Measurements from ENCODE around the gene SMCO1. TPM values are rescaled to one million over a fixed set of nuclear protein-coding genes. Genes with fewer than 3 reads are reported as not detected.
A peak's percentile ranks its signal among the peaks of the same experiment; 100 is the strongest.
"Not testable (repeated sequence)": the region's sequence is repeated elsewhere in the genome, so short reads cannot be mapped to it uniquely, and the experiment has no call there.

The SMCO1 gene
- total RNA-seq, 3 donors from 2014 or later = not detected

GRCh38 chr3:196493292-196493691, 21.9 kb downstream of the SMCO1 start:
- Mint-ChIP-seq H3K4me1 (ENCODE audit: low read depth) (peaks cover 46% of the 10 kb centered on the region), H3K36me3 (ENCODE audit: insufficient read depth) (peaks cover 21% of the 10 kb centered on the region), H3K9me3 (no peaks in the 10 kb centered on the region)

DNA sequence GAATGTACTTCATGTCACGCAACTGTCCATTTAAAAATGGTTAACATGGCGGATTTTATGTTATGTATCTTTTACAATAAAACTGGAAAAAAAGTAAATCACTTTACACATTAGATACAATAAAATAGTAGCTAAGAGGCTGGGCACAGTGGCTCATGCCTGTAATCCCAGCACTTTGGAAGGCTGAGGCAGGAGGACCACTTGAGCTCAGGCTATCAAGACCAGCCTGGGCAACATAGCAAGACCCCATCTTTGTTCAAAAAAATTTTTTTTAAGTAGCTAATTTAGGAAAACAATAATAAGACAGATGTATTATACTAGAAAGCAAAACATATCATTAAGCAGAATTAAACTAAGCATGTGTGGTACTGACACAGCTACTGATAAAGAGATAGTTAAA, 23.1 kb downstream of the SMCO1 start:
- Mint-ChIP-seq H3K36me3 (ENCODE audit: insufficient read depth) (peaks cover 22% of the 10 kb centered on the region), H3K27me3 (ENCODE audit: low read depth) (no peaks in the 10 kb centered on the region), H3K4me3 (no peak overlapping the region), H3K4me1 (ENCODE audit: low read depth) (peaks cover 38% of the 10 kb centered on the region), H3K9me3 (no peaks in the 10 kb centered on the region)
- DNase-seq (no peak), ATAC-seq (no peak)

More at GRCh38 chr3:196493292-196493691, 21.9 kb downstream of the SMCO1 start:
- no peak for DNase-seq
- no peak overlapping the region for H3K4me3 Mint-ChIP-seq
- no peak for ATAC-seq
- H3K27me3 Mint-ChIP-seq (ENCODE audit: low read depth) = no peaks in the 10 kb centered on the region

DNA sequence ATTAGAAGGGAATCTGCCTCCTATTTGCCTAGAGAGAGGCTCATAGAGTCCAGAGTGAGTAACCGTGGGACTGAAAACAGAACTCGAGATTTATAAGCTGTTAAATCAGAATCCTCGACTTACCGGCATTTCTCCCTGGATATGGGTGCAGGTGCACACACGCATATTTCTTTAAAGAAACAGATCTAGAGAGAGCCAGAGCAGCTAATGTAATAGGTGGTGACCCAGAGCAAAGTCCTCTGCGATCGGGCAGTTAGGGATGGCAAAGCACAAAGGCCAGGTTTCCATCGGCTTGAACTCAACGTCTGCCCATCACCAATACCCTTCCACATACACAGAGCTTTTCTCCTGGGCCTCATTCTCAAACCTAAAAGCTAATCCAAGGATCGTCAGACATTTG, 25.4 kb downstream of the SMCO1 start:
- ATAC-seq = no peak
- DNase-seq = no peak
- no peaks in the 10 kb centered on the region for H3K9me3 Mint-ChIP-seq
- H3K27me3 Mint-ChIP-seq (ENCODE audit: low read depth) = no peaks in the 10 kb centered on the region
- H3K4me1 Mint-ChIP-seq (ENCODE audit: low read depth) = peaks cover 27% of the 10 kb centered on the region
- H3K36me3 Mint-ChIP-seq (ENCODE audit: insufficient read depth) = peaks cover 20% of the 10 kb centered on the region
- no peak overlapping the region for H3K4me3 Mint-ChIP-seq

DNA sequence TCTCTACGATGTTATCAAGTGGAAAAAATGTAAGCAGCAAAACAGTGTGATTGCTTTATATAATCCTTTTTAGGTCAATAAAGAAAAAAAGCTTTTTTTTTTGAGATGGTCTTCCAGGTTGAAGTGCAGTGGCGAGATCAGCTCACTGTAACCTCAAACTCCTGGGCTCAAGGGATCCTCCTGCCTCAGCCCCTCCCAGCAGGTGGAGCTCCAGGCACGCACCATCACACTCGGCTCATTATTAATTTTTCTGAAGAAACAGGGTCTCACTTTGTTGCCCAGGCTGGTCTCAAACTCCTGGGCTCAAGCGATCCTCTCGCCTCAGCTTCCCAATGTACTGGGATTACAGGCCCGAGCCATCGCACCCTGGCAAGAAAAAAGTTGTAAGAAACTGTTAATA, 28.9 kb downstream of the SMCO1 start:
- peak; percentile 35 for DNase-seq
- ATAC-seq = no peak
- Mint-ChIP-seq H3K4me1 (ENCODE audit: low read depth) (peaks cover 13% of the 10 kb centered on the region), H3K27me3 (ENCODE audit: low read depth) (no peaks in the 10 kb centered on the region), H3K4me3 (no peak overlapping the region), H3K9me3 (no peaks in the 10 kb centered on the region), H3K36me3 (ENCODE audit: insufficient read depth) (peaks cover 21% of the 10 kb centered on the region)

DNA sequence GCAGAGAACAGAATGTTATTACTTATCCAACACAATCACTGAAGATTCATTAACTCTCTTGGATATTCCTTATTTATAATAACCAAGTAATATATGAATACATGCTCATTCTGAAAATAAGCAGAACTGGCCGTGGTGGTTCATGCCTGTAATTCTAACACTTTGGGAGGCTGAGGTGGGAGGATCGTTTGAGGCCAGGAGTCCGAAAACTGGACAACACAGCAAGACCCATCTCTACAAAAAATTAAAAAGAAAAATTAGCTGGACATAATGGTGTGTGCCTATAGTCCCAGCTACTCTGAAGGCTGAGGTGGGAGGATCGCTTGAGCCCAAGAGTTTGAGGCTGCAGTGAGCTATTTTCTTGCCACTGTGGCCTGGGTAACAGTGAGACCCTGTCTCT, 37.5 kb downstream of the SMCO1 start:
- no peak overlapping the region for H3K4me3 Mint-ChIP-seq
- peaks cover 24% of the 10 kb centered on the region for H3K36me3 Mint-ChIP-seq (ENCODE audit: insufficient read depth)
- H3K4me1 Mint-ChIP-seq (ENCODE audit: low read depth) = no peaks in the 10 kb centered on the region
- DNase-seq (no peak), ATAC-seq (no peak)
- no peaks in the 10 kb centered on the region for H3K9me3 Mint-ChIP-seq
- H3K27me3 Mint-ChIP-seq (ENCODE audit: low read depth) = no peaks in the 10 kb centered on the region

GRCh38 chr3:196472286-196472685, 42.9 kb downstream of the SMCO1 start:
- no peak for ATAC-seq
- no peak for DNase-seq

GRCh38 chr3:196471551-196471950, 43.6 kb downstream of the SMCO1 start:
- no peak overlapping the region for H3K4me3 Mint-ChIP-seq
- no peak for DNase-seq
- H3K27me3 Mint-ChIP-seq (ENCODE audit: low read depth) = no peaks in the 10 kb centered on the region
- no peak for ATAC-seq
- H3K36me3 Mint-ChIP-seq (ENCODE audit: insufficient read depth) = peaks cover 17% of the 10 kb centered on the region
- no peaks in the 10 kb centered on the region for H3K9me3 Mint-ChIP-seq
- peaks cover 3% of the 10 kb centered on the region for H3K4me1 Mint-ChIP-seq (ENCODE audit: low read depth)

More at GRCh38 chr3:196472286-196472685, 42.9 kb downstream of the SMCO1 start:
- H3K4me3 Mint-ChIP-seq = no peak overlapping the region
- no peaks in the 10 kb centered on the region for H3K9me3 Mint-ChIP-seq
- peaks cover 21% of the 10 kb centered on the region for H3K36me3 Mint-ChIP-seq (ENCODE audit: insufficient read depth)
- no peaks in the 10 kb centered on the region for H3K27me3 Mint-ChIP-seq (ENCODE audit: low read depth)
- peaks cover 3% of the 10 kb centered on the region for H3K4me1 Mint-ChIP-seq (ENCODE audit: low read depth)

DNA sequence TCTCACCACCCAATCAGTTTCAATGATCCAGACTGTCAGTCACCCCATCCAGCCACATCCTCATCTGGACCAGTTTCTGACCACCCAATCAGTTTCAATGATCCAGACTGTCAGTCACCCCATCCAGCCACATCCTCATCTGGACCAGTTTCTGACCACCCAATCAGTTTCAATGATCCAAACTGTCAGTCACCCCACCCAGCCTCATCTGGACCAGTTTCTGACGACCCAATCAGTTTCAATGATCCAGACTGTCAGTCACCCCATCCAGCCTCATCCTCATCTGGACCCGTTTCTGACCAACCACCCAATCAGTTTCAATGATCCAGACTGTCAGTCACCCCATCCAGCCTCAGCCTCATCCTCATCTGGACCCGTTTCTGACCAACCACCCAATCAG, 45.0 kb downstream of the SMCO1 start:
- not testable (repeated sequence) for H3K4me1 Mint-ChIP-seq (ENCODE audit: low read depth); ATAC-seq; H3K4me3 Mint-ChIP-seq; H3K27me3 Mint-ChIP-seq (ENCODE audit: low read depth); DNase-seq; H3K9me3 Mint-ChIP-seq
- peaks cover 16% of the 10 kb centered on the region for H3K36me3 Mint-ChIP-seq (ENCODE audit: insufficient read depth)

- H3K36me3 Mint-ChIP-seq (ENCODE audit: insufficient read depth) = peaks cover 8% of the 10 kb centered on the region
These were observed 51.3 kb downstream of the SMCO1 start for GRCh38 chr3:196463804-196464203.

GRCh38 chr3:196463478-196463756, 51.7 kb downstream of the SMCO1 start:
- Mint-ChIP-seq H3K4me1 (ENCODE audit: low read depth) (peaks cover 5% of the 10 kb centered on the region), H3K27me3 (ENCODE audit: low read depth) (no peaks in the 10 kb centered on the region), H3K9me3 (peaks cover 8% of the 10 kb centered on the region), H3K36me3 (ENCODE audit: insufficient read depth) (peaks cover 8% of the 10 kb centered on the region), H3K4me3 (no peak overlapping the region)
- ATAC-seq (no peak), DNase-seq (no peak)

More at GRCh38 chr3:196463804-196464203, 51.3 kb downstream of the SMCO1 start:
- no peak for DNase-seq
- no peaks in the 10 kb centered on the region for H3K27me3 Mint-ChIP-seq (ENCODE audit: low read depth)
- ATAC-seq = no peak
- H3K4me3 Mint-ChIP-seq = no peak overlapping the region
- peaks cover 5% of the 10 kb centered on the region for H3K4me1 Mint-ChIP-seq (ENCODE audit: low read depth)
- peaks cover 8% of the 10 kb centered on the region for H3K9me3 Mint-ChIP-seq

GRCh38 chr3:196462680-196463477, 52.3 kb downstream of the SMCO1 start:
- not testable (repeated sequence) for H3K36me3 Mint-ChIP-seq (ENCODE audit: insufficient read depth); H3K27me3 Mint-ChIP-seq (ENCODE audit: low read depth); H3K4me1 Mint-ChIP-seq (ENCODE audit: low read depth); H3K9me3 Mint-ChIP-seq; DNase-seq; H3K4me3 Mint-ChIP-seq; ATAC-seq

DNA sequence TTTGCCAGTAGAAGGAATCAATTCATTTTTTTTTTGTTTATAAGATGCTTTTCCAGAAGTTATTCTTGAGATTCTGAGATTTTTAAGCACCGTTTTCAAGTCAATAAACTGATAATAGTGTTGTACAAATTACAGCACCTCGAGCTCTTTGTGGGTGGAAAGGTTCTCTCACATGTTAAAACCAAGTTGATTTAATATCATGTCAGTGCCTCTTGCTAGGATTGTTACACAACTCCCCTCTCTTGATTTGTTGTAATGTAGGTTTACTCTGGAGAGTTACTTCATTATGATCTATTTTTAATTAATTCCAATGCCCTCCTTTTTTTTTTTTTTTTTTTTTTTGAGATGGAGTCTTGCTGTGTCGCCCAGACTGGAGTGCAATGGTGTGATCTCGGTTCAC, 57.1 kb downstream of the SMCO1 start:
- H3K9me3 Mint-ChIP-seq = peaks cover 4% of the 10 kb centered on the region
- no peaks in the 10 kb centered on the region for H3K27me3 Mint-ChIP-seq (ENCODE audit: low read depth)
- DNase-seq = no peak
- H3K36me3 Mint-ChIP-seq (ENCODE audit: insufficient read depth) = peaks cover 6% of the 10 kb centered on the region
- no peak for ATAC-seq
- H3K4me1 Mint-ChIP-seq (ENCODE audit: low read depth) = peaks cover 12% of the 10 kb centered on the region
- no peak overlapping the region for H3K4me3 Mint-ChIP-seq

GRCh38 chr3:196457470-196457869, 57.7 kb downstream of the SMCO1 start:
- H3K4me1 Mint-ChIP-seq (ENCODE audit: low read depth) = peaks cover 12% of the 10 kb centered on the region
- H3K4me3 Mint-ChIP-seq, ATAC-seq: not testable (repeated sequence)

More at GRCh38 chr3:196457470-196457869, 57.7 kb downstream of the SMCO1 start:
- H3K27me3 Mint-ChIP-seq (ENCODE audit: low read depth); H3K9me3 Mint-ChIP-seq; H3K36me3 Mint-ChIP-seq (ENCODE audit: insufficient read depth); DNase-seq: not testable (repeated sequence)

Data from activated T-cell treated with anti-CD3 and anti-CD28 coated beads, Interleukin-2, amount 50 U/mL, for 4 hours (primary cell).